Measurements from ENCODE around the gene KLHL2. TPM values are rescaled to one million over a fixed set of nuclear protein-coding genes. Genes with fewer than 3 reads are reported as not detected.
A peak's percentile ranks its signal among the peaks of the same experiment; 100 is the strongest.

Gene KLHL2
- total RNA-seq, 1 experiment from 2014 or later = 26.4 TPM

- Histone ChIP-seq H3K79me2 (ENCODE audit: low read depth) (peaks cover 42% of the 10 kb centered on the region), H3F3A (ENCODE audit: insufficient read depth, low read depth) (peaks cover 19% of the 10 kb centered on the region), H3K27ac (peak overlapping the region; percentile 96), H3K9me2 (ENCODE audit: insufficient read depth) (no peaks in the 10 kb centered on the region), H3K9me3 (ENCODE audit: insufficient read depth, low read depth) (no peaks in the 10 kb centered on the region), H3K4me2 (peak overlapping the region; percentile 96), H3K4me3 (peak overlapping the region; percentile 98), H3K27me3 (ENCODE audit: insufficient read depth, low read depth) (no peaks in the 10 kb centered on the region), H3K36me3 (ENCODE audit: low read depth) (no peaks in the 10 kb centered on the region; the same call in 1 of the 2 replicates), H2AFZ (peak overlapping the region; percentile 81; the same call in 1 of the 2 replicates), H4K20me1 (ENCODE audit: insufficient read depth) (peaks cover 27% of the 10 kb centered on the region), H3K4me1 (replicated peaks; ENCODE audit: insufficient read depth) (peaks cover 49% of the 10 kb centered on the region)
- BruUV-seq (replicated peaks) = TSS peak; percentile 76
- POLR2A ChIA-PET (ENCODE audit: unreplicated experiment) = interaction anchor here (0.6 to 1.0 kb wide), 6 partner anchors 17 to 447 kb away, joined by 3 to 6 read pairs (median 6); partner anchors contain the start of gene TMEM192
- TF ChIP-seq, protein P1, sequence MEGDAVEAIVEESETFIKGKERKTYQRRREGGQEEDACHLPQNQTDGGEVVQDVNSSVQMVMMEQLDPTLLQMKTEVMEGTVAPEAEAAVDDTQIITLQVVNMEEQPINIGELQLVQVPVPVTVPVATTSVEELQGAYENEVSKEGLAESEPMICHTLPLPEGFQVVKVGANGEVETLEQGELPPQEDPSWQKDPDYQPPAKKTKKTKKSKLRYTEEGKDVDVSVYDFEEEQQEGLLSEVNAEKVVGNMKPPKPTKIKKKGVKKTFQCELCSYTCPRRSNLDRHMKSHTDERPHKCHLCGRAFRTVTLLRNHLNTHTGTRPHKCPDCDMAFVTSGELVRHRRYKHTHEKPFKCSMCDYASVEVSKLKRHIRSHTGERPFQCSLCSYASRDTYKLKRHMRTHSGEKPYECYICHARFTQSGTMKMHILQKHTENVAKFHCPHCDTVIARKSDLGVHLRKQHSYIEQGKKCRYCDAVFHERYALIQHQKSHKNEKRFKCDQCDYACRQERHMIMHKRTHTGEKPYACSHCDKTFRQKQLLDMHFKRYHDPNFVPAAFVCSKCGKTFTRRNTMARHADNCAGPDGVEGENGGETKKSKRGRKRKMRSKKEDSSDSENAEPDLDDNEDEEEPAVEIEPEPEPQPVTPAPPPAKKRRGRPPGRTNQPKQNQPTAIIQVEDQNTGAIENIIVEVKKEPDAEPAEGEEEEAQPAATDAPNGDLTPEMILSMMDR (conservative IDR thresholded peaks at IDR 0.05) = no peak
- TF ChIP-seq EZH2 (IDR thresholded peaks at IDR 0.05; ENCODE audit: low read depth) = no peak
- CTCF ChIA-PET = interaction anchor here (1.0 kb wide), 2 partner anchors 196 to 214 kb away, joined by 3 to 5 read pairs; partner anchors contain the start of gene TMEM192
- intact Hi-C loops (cut with micrococcal nuclease; ENCODE audit: unreplicated experiment) = loop anchor here (1.0 to 10.0 kb wide), 5 partner anchors 113 to 1832 kb away; partner anchors contain the start of gene TMA16
- DNase-seq = peak; percentile 36 to 41
Measured at GRCh38 chr4:165326831-165327210, 119.5 kb downstream of the KLHL2 start.

GRCh38 chr4:165327211-165328100, 120.1 kb downstream of the KLHL2 start, which contains the start of gene MSMO1:
TSS of gene MSMO1 (plus strand) at chr4:165327669. CDS start at chr4:165333371, 5,702 bp downstream.
- peak; percentile 94 to 99 for DNase-seq
- ChIA-PET CTCF (interaction anchor here (1.0 kb wide), 2 partner anchors 196 to 215 kb away, joined by 3 to 5 read pairs; partner anchors contain the start of gene TMEM192), POLR2A (ENCODE audit: unreplicated experiment) (interaction anchor here (0.6 to 1.0 kb wide), 9 partner anchors 11 to 1763 kb away, joined by 3 to 7 read pairs (median 6); partner anchors contain the start of gene TMEM192)
- H3F3A ChIP-seq (ENCODE audit: insufficient read depth, low read depth) = peaks cover 19% of the 10 kb centered on the region
- BruUV-seq (replicated peaks) = no TSS peak
- H3K79me2 ChIP-seq (ENCODE audit: low read depth) = peaks cover 49% of the 10 kb centered on the region
- H3K27me3 ChIP-seq (ENCODE audit: insufficient read depth, low read depth) = no peaks in the 10 kb centered on the region
- intact Hi-C loops (cut with micrococcal nuclease; ENCODE audit: unreplicated experiment) = loop anchor here (1.0 to 10.0 kb wide), 4 partner anchors 113 to 1833 kb away; partner anchors contain the start of gene TMA16
- H3K36me3 ChIP-seq (ENCODE audit: low read depth) = no peaks in the 10 kb centered on the region; the same call in 1 of the 2 replicates
- peak within 1 kb of the TSS; percentile 98 for H3K4me2 ChIP-seq
- H3K9me3 ChIP-seq (ENCODE audit: insufficient read depth, low read depth) = no peaks in the 10 kb centered on the region
- no peaks in the 10 kb centered on the region for H3K9me2 ChIP-seq (ENCODE audit: insufficient read depth)
- peak within 1 kb of the TSS; percentile 98 for H3K4me3 ChIP-seq
- peak within 1 kb of the TSS; percentile 96 for H3K27ac ChIP-seq
- peak within 1 kb of the TSS; percentile 81 for H2AFZ ChIP-seq
- H4K20me1 ChIP-seq (ENCODE audit: insufficient read depth) = peaks cover 34% of the 10 kb centered on the region
- TF ChIP-seq, protein P1 (conservative IDR thresholded peaks at IDR 0.05) = no peak
- no peak for TF ChIP-seq EZH2 (IDR thresholded peaks at IDR 0.05; ENCODE audit: low read depth)
- H3K4me1 ChIP-seq (replicated peaks; ENCODE audit: insufficient read depth) = peaks cover 49% of the 10 kb centered on the region

- POLR2A ChIA-PET (ENCODE audit: unreplicated experiment) = no interaction called here
- H3K4me3 ChIP-seq = peak overlapping the region; percentile 80
- CTCF ChIA-PET = no interaction called here
- peak overlapping the region; percentile 43 for H3K27ac ChIP-seq
- intact Hi-C loops (cut with micrococcal nuclease; ENCODE audit: unreplicated experiment) = loop anchor here (10.0 kb wide), 1 partner anchor 1833 kb away; the partner anchor contains the start of gene TMA16
- BruUV-seq (replicated peaks) = no TSS peak
- TF ChIP-seq, protein P1 (conservative IDR thresholded peaks at IDR 0.05) = no peak
- no peak for TF ChIP-seq EZH2 (IDR thresholded peaks at IDR 0.05; ENCODE audit: low read depth)
- no peaks in the 10 kb centered on the region for H3K27me3 ChIP-seq (ENCODE audit: insufficient read depth, low read depth)
- peaks cover 22% of the 10 kb centered on the region for H3F3A ChIP-seq (ENCODE audit: insufficient read depth, low read depth)
- H3K4me1 ChIP-seq (replicated peaks; ENCODE audit: insufficient read depth) = peaks cover 49% of the 10 kb centered on the region
- peaks cover 1% of the 10 kb centered on the region for H3K36me3 ChIP-seq (ENCODE audit: low read depth)
- no peak for DNase-seq
- H2AFZ ChIP-seq = peak overlapping the region; percentile 79
- H3K4me2 ChIP-seq = peak overlapping the region; percentile 98
- H3K79me2 ChIP-seq (ENCODE audit: low read depth) = peaks cover 55% of the 10 kb centered on the region
- H3K9me3 ChIP-seq (ENCODE audit: insufficient read depth, low read depth) = no peaks in the 10 kb centered on the region
- peaks cover 38% of the 10 kb centered on the region for H4K20me1 ChIP-seq (ENCODE audit: insufficient read depth)
- H3K9me2 ChIP-seq (ENCODE audit: insufficient read depth) = no peaks in the 10 kb centered on the region
Measured at GRCh38 chr4:165328101-165328425, 120.7 kb downstream of the KLHL2 start.

Data from PC-9 (cell line).